GM21367 (cell line): Measurements from ENCODE around the gene RAB43.

Experiments used
- ATAC-seq: cut with Tn5 transposase; IDR thresholded peaks from one replicate; pipeline ENCODE4 v1.9.1; 2021; ENCODE audit not compliant: unreplicated experiment

RAB43 gene

GRCh38 chr3:129061888-129062834, 59.4 kb downstream of the RAB43 start:
- ATAC-seq = no peak

- no peak for ATAC-seq
Measured at GRCh38 chr3:129061023-129061887, 60.3 kb downstream of the RAB43 start.

- no peak for ATAC-seq
Measured at GRCh38 chr3:129060276-129061022, 61.2 kb downstream of the RAB43 start, which contains the start of gene GP9. TSS of gene GP9 (plus strand) at chr3:129060779. CDS start at chr3:129061740, 961 bp downstream.

GRCh38 chr3:129059311-129059958, 62.2 kb downstream of the RAB43 start:
- ATAC-seq = no peak

- no peak for ATAC-seq
Measured at GRCh38 chr3:129058441-129059200, 63.0 kb downstream of the RAB43 start.

- ATAC-seq = no peak
Measured at GRCh38 chr3:129057249-129057648, 64.4 kb downstream of the RAB43 start.

GRCh38 chr3:129056451-129057173, 65.0 kb downstream of the RAB43 start:
- no peak for ATAC-seq

GRCh38 chr3:129054605-129055104, 66.9 kb downstream of the RAB43 start:
- no peak for ATAC-seq

- ATAC-seq = no peak
Measured at GRCh38 chr3:129052675-129053074, 68.9 kb downstream of the RAB43 start.

GRCh38 chr3:129051871-129052340, 69.7 kb downstream of the RAB43 start:
- ATAC-seq = no peak

- no peak for ATAC-seq
Measured at GRCh38 chr3:129050556-129051295, 70.9 kb downstream of the RAB43 start.

GRCh38 chr3:129047553-129047839, 74.1 kb downstream of the RAB43 start:
- ATAC-seq = no peak

- no peak for ATAC-seq
Measured at GRCh38 chr3:129046732-129047552, 74.7 kb downstream of the RAB43 start.

GRCh38 chr3:129046037-129046731, 75.4 kb downstream of the RAB43 start:
- no peak for ATAC-seq

- no peak for ATAC-seq
Measured at GRCh38 chr3:129045675-129046036, 75.9 kb downstream of the RAB43 start.

GRCh38 chr3:129040579-129041300, 80.9 kb downstream of the RAB43 start:
- ATAC-seq = no peak
